Renal cortical epithelial cell (primary cell): ENCODE results near the gene NXPE3. TPM values are rescaled to one million over a fixed set of nuclear protein-coding genes. Genes with fewer than 3 reads are reported as not detected.
A peak's percentile ranks its signal among the peaks of the same experiment; 100 is the strongest.
"Not testable (repeated sequence)": the region's sequence is repeated elsewhere in the genome, so short reads cannot be mapped to it uniquely, and the experiment has no call there.

Source experiments
- DNase-seq: peaks from one replicate; pipeline ENCODE4 v3.0.0-alpha.2; 2011; ENCODE audit warnings: low read depth
- total RNA-seq: library from RNA; depleted of rRNA; stranded (reverse); fragments of >200 nt; gene quantifications from 2 replicates; pipeline ENCODE4 v1.2.3, GENCODE V29; 2014

The NXPE3 gene
- total RNA-seq = 15.5 and 32.0 TPM in 2 replicates

DNA sequence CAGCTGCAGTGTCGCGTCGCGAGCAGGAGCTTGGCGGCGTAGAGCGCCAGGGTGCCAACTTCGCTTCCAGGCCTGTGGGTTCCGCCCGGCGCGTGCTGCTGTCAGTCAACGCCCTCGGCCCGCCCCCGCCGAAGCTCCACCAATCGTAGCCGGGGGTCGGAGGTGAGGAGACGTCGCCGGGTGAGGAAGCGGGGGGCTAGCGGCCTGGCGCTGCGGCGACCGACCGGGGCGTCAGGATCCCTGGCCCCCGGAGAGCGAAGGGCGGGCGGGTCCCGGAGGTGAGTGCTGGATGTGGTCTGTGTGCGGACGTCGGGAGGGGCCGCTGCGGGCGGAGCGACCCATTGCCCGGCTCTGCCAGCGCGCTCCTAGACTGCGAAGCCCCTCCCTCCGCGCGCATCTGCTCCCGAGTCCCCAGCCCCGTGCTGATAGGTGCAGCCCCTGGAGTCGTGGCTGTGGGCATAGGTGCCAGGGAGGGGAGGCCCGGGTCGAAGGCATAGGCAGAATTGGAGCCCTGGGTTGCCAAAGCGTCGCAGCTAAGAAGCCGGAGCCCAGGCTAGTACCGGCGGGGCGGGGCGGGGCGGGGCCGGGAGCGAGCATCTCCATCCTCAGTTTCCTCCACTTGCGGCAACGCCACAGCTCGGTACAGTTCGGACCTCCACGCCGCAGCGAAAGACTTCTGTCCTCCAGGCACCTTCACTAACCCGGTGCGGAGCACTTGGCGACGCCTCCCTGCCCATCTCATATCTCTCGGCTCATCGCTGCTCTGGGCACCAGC, at the start of gene NXPE3:
Gene NXPE3 (plus strand): TSS at position 165 of the 775 bp plus-strand sequence. CDS start 6,386 bp downstream, outside the sequence.
- peak; percentile 44 for DNase-seq

DNA sequence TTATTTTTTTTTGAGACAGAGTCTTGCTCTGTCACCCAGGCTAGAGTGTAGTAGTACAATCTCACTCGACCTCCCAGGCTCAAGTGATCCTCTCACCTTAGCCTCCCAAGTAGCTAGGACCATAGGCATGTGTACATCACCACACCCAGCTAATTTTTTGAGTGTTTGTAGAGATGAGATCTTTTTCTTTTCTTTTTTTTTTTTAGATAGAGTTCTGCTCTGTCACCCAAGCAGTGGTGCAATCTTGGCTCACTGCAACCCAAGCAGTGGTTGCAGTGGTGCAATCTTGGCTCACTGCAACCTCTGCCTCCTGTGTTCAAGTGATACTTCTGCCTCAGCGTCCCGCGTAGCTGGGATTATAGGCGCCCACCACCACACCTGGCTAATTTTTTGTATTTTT, 49.4 kb upstream of the NXPE3 start:
- DNase-seq = no peak

DNA sequence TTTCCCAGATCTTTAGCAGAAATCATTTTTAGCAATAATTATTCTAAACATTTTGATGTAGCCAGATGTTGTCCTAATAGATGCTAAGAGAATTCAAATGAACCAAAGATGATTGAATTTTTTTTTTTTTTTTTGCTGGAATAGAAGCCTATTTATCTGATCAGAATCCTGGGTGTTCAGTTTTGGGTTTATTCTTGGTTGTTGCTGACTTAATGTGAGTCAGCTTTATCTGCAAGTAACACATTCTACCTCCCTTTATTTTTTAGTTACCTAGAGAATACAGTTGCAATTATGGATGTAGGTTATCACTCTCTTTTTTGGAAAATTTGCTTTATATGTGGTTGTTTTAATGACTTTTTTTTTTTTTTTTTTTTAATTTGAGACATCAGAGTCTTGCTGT, 48.2 kb upstream of the NXPE3 start:
- DNase-seq = no peak

DNA sequence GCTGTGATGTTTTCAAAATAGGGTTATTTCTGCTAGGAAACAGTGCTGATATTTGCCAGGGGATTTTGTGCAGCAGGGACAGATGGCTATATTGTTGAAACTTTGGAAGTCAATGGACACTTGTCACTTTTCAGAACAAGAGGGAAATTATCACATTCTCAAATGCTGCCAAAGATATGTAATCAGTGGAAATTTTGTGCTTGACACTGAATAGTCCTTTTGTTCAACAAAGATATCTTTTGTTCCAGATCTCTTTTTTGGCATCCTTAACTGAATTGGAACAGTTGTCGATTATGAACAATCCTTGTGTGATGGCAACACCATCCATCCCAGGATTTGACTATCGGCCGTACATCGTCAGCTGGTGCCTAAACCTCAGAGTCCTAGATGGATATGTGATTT, 46.8 kb upstream of the NXPE3 start:
- no peak for DNase-seq

DNA sequence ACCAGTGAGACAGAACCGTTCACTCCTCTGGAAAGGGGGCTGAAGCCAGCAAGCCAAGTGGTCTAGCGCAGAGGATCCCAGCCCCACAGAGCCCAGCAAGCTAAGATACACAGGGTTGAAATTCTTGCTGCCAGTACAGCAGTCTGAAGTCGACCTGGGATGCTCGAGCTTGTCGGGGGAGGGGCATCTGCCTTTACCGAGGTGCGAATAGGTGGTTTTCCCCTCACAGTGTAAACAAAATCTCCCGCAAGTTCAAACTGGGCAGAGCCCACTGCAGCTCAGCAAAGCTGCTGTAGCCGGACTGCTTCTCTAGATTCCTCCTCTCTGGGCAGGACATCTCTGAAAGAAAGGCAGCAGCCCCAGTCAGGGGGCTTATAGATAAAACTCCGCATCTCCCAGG, 43.2 kb upstream of the NXPE3 start:
- no peak for DNase-seq

DNA sequence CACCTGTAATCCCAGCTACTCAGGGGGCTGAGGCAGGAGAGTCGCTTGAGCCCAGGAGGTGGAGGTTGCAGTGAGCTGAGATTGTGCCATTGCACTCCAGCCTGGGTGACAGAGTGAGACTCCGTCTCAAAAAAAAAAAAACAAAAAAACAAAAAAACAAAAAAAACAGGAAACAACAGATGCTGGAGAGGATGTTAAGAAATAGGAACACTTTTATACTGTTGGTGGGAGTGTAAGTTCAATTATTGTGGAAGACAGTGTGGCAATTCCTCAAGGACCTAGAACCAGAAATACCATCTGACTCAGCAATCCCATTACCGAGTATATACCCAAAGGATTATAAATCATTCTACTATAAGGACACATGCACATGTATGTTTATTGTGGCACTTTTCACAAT, 37.1 kb upstream of the NXPE3 start:
- DNase-seq = not testable (repeated sequence)

DNA sequence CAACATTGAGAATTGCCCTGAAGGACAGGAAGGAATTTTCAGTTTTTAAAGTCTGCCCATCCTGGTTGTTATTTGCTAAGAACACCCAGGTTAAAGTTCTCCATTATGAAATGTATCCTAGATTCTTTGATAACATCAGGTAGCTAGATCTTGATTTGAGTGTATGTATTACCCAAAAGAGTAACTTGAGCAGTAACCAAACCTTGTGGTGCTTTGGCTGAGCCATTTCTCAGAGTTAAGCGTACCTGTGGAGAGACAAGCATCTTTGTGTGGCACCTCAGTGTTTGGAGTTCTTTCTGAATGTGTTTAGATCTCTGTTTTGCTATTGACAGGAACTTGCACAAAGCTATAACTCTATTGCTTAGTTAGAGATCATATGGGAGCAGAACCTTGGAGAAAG, 34.2 kb upstream of the NXPE3 start:
- DNase-seq = no peak

DNA sequence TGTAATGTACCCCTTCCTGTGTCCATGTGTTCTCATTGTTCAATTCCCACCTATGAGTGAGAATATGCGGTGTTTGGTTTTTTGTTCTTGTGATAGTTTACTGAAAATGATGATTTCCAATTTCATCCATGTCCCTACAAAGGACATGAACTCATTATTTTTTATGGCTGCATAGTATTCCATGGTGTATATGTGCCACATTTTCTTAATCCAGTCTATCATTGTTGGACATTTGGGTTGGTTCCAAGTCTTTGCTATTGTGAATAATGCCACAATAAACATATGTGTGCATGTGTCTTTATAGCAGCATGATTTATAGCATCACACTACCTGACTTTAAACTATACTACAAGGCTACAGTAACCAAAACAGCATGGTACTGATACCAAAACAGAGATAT, 33.1 kb upstream of the NXPE3 start:
- DNase-seq = not testable (repeated sequence)

DNA sequence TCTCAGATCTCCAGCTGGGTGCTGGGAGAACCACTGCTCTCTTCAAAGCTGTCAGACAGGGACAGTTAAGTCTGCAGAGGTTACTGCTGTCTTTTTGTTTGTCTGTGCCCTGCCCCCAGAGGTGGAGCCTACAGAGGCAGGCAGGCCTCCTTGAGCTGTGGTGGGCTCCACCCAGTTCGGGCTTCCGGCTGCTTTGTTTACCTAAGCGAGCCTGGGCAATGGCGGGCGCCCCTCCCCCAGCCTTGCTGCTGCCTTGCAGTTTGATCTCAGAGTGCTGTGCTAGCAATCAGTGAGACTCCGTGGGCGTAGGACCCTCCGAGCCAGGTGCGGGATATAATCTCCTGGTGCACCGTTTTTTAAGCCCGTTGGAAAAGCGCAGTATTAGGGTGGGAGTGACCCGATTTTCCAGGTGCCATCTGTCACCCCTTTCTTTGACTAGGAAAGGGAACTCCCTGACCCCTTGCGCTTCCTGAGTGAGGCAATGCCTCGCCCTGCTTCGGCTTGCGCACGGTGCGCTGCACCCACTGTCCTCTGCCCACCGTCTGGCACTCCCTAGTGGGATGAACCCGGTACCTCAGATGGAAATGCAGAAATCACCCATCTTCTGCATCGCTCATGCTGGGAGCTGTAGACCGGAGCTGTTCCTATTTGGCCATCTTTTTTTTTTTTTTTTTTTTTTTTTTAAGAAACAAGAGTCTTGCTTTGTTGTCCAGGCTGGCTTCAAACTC, 25.5 kb upstream of the NXPE3 start:
- not testable (repeated sequence) for DNase-seq

DNA sequence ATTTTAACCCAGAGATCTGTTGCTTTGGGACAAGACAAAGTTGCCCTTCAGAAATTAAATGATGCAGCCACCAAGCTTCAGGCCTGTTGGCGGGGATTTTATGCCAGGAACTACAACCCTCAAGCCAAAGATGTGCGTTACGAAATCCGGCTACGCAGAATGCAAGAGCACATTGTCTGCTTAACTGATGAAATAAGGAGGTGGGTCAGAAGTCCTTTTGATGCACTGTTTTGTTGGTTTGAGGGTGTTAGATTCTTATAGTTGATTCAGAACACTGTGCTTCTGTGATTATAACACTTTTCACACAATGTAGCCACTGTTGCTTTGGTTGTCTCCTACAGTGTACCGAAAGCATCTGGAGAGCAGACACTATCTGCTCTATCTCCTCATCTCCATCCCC, 20.8 kb upstream of the NXPE3 start:
- DNase-seq = no peak

DNA sequence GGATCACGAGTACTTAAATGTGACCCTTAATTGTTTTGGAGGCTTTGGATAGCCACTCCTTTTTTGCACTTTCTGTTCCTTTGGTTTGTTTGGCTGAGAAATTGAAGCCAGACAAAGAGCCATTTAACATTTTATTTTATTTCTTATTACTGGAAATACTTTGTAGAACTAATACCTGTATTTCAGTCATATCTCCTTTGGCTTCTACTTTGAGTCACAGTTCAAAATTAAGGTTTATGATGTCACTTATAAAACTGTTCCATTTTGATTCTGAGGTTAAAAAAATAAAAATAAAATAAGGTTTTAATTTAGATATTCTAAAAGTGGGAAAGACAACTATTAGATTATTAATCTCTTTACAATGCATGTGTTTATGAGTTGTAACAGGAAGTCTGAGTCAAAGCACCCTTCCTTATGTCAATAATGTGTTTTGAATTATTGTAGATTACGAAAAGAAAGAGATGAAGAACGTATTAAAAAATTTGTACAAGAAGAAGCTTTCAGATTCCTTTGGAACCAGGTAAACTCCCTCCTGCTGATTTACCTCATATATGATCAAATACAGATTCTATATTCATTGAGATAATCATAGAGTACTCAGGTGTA, 16.9 kb upstream of the NXPE3 start:
- DNase-seq = no peak

DNA sequence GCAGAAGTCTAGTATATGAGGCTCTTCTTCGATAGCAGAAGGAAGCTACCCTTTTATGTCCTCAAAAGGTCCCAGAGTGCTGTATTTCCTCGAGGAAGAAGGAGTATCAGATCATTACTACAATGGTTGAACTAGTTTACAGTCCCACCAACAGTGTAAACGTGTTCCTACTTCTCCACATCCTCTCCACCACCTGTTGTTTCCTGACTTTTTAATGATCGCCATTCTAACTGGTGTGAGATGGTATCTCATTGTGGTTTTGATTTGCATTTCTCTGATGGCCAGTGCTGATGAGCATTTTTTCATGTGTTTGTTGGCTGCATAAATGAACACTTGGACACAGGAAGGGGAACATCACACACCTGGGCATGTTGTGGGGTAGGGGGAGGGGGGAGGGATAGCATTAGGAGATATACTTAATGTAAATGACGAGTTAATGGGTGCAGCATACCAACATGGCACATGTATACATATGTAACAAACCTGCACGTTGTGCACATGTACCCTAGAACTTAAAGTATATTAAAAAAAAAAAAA, 1.2 kb upstream of the NXPE3 start:
- not testable (repeated sequence) for DNase-seq

DNA sequence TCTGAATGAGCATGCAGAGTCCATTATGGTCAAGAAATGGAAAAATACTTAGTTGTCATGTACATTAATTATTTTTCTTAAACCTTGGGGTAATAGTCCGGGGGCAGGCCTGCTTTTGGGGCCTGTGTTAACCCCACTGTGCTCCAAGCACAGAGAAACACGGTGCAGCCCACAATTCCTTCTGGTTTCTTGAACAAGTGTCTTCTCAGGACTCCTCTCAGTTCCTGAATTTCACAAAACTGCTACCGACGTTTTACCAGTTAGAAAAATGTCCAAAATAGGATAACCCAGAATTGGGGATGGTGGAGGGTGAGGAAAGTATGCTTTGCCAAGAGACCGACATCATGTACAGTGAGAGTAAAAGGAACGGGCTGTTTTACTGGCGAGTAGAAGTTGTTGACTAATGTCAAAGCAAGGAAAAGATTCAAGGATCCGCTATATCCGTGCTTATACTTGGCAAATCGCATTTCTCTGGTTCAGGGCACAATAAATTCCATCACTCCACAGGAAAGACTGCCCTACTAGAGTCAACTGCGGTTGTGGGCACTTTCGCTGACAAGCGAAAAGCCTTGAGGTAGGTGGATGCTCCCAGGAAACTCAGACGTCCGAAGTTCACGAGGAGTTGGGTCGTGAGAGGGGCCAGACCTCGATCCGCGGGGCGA, 495 bp upstream of the NXPE3 start:
- no peak for DNase-seq

DNA sequence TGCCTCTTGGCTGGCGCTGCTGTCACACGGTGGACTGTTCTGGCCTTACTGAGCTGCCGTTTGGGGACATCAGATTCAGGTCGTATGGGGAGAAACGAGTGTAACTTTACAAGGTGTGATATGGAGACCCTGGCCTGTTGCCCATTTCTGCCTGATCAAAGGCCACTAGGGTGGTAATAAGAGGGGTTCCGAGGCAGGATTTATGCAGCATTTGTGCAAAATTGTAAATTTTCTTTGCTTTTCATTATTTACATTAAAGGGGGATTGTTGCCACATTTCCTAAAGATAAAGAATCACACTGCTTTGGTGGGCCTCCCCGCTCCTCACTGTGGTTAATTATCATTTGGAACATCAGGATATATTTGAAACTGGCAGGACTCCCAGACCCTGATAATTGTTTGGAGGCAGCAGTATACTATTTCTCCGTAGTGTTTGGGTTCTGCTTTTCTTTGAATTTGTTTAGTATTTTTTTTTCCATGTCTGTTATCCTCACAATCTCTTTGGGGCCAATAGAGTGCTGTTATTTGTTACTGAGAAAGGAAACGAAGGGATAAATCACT, 891 bp downstream of the NXPE3 start:
- no peak for DNase-seq

DNA sequence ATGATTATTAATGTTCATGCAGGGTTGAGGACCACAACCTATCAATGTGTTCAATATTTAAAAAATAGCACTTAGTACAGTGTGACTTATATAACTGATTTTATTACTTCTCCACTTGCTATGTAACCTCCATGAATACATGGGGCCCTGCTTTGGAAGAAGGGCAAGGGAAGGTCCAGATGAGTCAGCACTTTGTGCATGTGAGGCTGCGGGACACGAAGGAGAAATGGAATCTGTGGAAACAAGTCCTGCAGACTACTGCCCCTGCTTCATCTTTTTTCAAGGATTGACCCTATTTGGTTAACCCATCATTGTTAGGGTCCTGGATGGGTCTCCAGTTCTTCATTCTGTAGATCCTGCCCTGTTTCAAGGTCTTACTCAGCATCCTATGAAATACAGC, 1.6 kb downstream of the NXPE3 start:
- peak; percentile 72 for DNase-seq

DNA sequence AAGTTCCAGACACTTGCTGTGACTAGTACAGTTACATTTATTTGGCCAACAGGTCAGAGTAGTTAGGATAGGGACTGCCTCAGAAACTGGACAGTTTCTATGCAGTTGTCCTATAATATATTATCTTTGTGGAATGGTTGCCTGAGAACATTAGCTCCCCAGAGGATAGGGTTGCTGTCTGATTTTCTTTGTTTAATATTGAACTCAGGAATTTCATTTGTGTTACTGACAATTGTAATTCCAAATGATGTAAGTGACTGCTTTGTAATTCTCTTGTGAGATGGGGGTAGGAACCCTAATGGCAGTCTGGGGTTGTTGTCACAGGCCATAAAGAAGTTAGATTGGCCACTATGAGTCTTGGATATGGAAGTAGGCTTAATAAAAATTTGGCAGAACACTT, 2.2 kb downstream of the NXPE3 start:
- no peak for DNase-seq

DNA sequence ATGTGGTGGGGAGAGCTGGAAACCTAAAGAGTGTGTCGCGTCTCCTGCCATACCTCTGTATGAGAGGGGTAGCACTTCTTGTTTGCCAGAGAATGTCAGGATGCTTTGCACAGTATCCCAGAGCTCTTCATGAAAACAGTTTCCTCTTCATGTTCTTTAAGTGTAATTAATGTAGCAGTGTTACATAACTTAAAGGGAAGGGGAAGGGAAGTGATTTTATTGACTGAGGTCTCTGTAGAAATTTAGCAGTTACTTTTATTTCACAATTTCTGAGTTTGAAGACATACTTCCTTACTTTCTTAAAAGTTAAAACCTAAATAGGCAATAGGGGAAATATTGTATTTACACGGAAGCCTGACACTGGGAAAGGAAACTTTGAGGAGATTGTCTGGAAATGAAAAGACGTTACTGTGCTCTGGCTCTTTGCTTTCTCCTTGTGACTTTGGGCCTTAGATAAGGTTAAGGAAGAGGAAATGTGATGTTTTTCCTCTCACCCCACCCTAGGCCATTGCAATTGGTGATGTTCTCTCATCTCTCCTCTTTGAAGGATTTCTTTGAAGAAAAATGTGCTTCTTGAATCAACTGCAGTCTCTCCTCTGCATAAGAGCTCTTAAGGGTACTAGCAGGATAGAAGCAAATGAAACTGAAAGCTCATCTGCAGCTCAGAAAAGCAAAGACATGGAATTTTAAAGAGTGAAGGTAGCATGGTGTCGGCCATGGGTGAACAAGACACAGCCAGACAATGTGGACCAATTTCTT, 6.0 kb downstream of the NXPE3 start:
- no peak for DNase-seq

DNA sequence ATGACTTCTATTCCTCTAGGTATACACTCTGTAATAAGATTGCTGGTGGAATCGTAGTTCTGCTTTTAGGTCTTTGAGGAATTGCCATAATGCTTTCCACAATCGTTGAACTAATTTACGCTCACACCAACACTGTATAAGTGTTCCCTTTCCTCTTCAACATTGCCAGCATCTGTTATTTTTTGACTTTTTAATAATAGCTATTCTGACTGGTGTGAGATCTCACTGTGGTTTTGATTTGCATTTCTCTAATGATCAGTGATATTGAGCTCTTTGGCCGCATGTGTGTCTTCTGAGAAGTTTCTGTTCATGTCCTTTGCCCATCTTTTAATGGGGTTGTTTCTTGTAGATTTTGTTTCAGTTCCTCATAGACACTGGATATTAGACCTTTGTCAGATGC, 12.8 kb downstream of the NXPE3 start:
- DNase-seq = no peak

DNA sequence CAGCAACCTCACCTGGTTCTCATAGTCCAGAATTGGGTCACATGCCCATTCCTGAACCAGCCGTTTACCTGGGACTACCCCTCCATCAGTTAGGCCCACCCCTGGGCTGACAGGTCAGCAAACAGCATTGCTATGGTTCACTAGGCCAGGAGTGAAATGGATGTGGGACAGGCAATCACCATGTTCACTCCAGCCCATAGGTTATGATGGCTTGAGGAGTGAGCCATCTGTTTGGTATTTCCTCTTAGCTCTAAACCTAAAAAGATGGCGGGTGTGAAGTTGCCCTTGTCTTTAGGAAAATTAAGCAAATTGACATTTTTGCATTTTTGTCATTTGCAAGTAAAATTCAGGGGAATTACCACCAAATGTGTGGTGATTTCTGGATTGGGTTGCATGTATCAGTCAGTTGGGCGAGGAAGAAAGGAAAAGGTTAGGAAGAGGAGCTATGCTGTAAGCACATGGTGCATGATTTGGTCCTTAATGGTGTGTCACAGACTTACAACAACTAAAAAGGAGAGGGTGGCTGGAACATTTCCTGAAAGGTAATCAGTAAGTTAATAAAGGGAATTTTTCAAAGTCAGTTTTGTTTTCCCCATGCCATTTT, 17.2 kb downstream of the NXPE3 start:
- DNase-seq = no peak

DNA sequence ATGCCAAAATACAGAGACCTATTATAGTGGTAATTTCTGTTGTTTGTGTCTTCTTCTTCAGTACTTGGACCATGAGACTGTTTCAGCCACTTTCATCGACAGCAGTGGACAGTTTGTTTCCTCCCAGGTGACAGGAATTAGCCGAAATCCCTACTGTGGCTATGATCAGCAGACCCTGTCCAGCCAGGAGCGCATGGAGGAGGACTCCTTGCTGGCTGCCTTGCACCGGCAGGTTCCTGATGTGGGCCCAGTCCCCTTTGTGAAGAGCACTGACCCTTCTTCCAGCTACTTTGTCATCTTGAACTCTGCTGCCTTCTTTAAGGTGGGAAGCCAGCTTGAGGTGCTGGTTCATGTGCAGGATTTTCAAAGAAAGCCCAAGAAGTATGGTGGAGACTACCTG, 22.2 kb downstream of the NXPE3 start:
- DNase-seq = no peak

DNA sequence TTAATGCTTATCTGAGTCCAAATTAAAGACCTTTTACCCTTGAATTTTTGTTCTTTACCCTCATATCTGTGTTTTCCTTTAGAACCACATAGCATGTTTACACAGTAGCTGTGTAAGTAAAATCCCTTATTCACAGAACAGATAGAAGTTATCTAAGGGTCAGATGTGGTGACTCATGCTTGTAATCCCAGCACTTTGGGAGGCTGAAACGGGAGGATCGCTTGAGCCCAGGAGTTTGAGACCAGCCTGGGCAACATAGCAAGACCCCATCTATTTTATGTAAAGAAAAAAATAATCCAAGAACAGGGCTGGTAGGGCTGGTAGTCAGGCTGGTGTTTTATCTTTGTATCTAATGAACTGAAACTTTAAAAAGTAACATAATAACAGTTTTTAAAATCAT, 23.2 kb downstream of the NXPE3 start:
- no peak for DNase-seq
